ENCODE results near the gene VPS52.

The VPS52 gene

DNA sequence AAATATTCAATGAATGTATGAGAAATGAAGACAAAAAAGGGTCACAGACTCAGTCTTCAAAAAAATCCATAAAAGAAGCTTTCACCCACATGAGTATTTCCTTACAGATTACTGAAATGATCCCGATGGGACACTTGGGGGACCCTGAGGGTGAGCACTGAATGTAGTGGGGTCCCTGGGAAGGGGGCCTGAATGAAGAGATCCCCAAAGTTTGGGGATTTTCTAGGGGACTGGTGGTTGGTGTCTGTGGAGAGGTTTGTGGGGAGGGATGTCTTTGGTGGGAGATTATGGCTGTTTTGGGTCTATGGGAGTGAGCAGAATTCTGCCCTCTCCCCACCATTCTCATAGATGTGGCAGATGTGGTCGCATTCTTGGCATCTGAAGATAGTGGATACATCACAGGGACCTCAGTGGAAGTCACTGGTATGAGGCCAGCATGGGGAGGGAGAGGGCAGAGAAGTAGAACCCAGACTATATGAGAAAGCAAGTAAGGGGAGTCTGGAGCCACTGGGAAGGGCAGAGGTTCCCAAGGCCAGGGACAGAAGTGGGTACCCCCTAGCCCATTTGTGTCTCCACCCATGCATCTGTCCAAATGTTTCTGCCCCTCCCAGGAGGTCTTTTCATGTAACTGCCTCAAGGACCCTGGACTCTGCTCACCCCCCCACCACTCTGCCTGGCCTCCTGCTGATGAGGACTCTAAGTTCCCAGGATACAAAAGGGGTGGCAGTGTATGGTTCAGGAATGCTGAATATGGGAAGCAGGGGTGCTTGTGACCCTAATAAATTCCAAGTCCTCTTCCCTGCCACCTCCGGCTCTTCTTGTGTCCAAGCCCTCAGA, 65.4 kb downstream of the VPS52 start (continued):
- TF ChIP-seq ZNF626 (tag by site-specific recombination; IDR thresholded peaks at IDR 0.05), result no peak
- TF ChIP-seq, protein P1, sequence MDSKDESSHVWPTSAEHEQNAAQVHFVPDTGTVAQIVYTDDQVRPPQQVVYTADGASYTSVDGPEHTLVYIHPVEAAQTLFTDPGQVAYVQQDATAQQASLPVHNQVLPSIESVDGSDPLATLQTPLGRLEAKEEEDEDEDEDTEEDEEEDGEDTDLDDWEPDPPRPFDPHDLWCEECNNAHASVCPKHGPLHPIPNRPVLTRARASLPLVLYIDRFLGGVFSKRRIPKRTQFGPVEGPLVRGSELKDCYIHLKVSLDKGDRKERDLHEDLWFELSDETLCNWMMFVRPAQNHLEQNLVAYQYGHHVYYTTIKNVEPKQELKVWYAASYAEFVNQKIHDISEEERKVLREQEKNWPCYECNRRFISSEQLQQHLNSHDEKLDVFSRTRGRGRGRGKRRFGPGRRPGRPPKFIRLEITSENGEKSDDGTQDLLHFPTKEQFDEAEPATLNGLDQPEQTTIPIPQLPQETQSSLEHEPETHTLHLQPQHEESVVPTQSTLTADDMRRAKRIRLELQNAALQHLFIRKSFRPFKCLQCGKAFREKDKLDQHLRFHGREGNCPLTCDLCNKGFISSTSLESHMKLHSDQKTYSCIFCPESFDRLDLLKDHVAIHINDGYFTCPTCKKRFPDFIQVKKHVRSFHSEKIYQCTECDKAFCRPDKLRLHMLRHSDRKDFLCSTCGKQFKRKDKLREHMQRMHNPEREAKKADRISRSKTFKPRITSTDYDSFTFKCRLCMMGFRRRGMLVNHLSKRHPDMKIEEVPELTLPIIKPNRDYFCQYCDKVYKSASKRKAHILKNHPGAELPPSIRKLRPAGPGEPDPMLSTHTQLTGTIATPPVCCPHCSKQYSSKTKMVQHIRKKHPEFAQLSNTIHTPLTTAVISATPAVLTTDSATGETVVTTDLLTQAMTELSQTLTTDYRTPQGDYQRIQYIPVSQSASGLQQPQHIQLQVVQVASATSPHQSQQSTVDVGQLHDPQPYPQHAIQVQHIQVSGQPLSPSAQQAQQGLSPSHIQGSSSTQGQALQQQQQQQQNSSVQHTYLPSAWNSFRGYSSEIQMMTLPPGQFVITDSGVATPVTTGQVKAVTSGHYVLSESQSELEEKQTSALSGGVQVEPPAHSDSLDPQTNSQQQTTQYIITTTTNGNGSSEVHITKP (tag by site-specific recombination; IDR thresholded peaks at IDR 0.05), result peak; percentile 50; the same call in 1 of the 2 replicates
- no peak for TF ChIP-seq ZBTB44 (tag by site-specific recombination; IDR thresholded peaks at IDR 0.05)
- TF ChIP-seq ZNF514 (tag by site-specific recombination; IDR thresholded peaks at IDR 0.05), result no peak

DNA sequence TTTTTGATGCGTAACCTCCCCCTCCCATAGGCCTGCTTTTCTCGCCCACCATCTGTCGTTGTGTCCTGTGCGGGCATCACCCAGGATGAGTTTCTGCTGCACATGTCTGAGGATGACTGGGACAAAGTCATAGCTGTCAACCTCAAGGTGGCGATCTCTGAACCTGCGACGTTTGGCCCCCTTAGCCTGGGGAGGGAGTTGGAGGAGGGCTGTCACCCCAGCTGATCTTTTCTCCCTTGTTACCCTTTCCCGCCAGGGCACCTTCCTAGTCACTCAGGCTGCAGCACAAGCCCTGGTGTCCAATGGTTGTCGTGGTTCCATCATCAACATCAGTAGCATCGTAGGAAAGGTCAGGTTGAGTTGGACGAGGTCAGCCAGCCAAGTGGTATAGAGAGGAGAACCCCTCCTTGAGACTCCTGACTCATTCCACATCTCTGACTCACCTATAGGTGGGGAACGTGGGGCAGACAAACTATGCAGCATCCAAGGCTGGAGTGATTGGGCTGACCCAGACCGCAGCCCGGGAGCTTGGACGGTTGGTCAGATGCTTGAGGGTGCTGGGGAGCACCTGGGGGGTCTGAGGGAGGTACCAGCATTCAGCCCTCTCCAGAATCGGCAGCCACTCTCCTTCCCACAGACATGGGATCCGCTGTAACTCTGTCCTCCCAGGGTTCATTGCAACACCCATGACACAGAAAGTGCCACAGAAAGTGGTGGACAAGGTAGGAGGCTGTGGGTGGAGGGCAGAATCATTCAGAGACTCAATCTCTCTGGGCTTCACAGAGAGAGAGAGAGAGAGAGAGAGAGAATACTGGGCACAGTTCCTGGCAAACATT, 66.3 kb downstream of the VPS52 start:
- H3K9me3 ChIP-seq (ENCODE audit: control insufficient read depth, insufficient read depth, low read depth, low read length), result no peaks in the 10 kb centered on the region
- peaks cover 3 to 41% of the 10 kb centered on the region in 2 experiments for H3K36me3 ChIP-seq (ENCODE audit: control insufficient read depth in 2 of 2, insufficient read depth in 1 of 2, low read length in 2 of 2)
- H3K27ac ChIP-seq (ENCODE audit: extremely low read depth, low read depth, low read length), result peak overlapping the region; percentile 53; the same call in 1 of the 2 replicates
- peaks cover 22% of the 10 kb centered on the region for H3K4me1 ChIP-seq (ENCODE audit: control insufficient read depth, insufficient read depth, low read length)
- CTCF ChIA-PET, result interaction anchor here (0.6 to 2.1 kb wide), 7 partner anchors 8 to 74 kb away, joined by 3 to 19 read pairs (median 3); no protein-coding TSS in a partner anchor
- POLR2A ChIA-PET, result interaction anchor here (0.9 to 2.0 kb wide), 8 partner anchors 43 to 249 kb away, joined by 3 to 30 read pairs (median 6); partner anchors contain the start of genes B3GALT4, RPS18, VPS52 and ZBTB22
- H3K4me3 ChIP-seq (ENCODE audit: low read depth, low read length), result peak overlapping the region; percentile 72
- TF ChIP-seq ZNF76 (tag by site-specific recombination; IDR thresholded peaks at IDR 0.05; ENCODE audit: borderline replicate concordance, low read depth), result peak; percentile 51
- no peak; the same call in 1 of the 2 replicates for TF ChIP-seq ZNF24 (tag by site-specific recombination; IDR thresholded peaks at IDR 0.05)
- peak; percentile 87 for TF ChIP-seq ZBTB17 (tag by site-specific recombination; IDR thresholded peaks at IDR 0.05)
- TF ChIP-seq ZNF174 (tag by site-specific recombination; IDR thresholded peaks at IDR 0.05), result no peak
- TF ChIP-seq, protein P2, sequence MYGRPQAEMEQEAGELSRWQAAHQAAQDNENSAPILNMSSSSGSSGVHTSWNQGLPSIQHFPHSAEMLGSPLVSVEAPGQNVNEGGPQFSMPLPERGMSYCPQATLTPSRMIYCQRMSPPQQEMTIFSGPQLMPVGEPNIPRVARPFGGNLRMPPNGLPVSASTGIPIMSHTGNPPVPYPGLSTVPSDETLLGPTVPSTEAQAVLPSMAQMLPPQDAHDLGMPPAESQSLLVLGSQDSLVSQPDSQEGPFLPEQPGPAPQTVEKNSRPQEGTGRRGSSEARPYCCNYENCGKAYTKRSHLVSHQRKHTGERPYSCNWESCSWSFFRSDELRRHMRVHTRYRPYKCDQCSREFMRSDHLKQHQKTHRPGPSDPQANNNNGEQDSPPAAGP (tag by site-specific recombination; IDR thresholded peaks at IDR 0.05), result peak; percentile 42; the same call in 1 of the 2 replicates
- no peak for TF ChIP-seq ZNF211 (tag by site-specific recombination; IDR thresholded peaks at IDR 0.05; ENCODE audit: low read depth)
- TF ChIP-seq ZNF391 (tag by site-specific recombination; IDR thresholded peaks at IDR 0.05; ENCODE audit: borderline replicate concordance, low read depth), result peak; percentile 54; the same call in 1 of the 2 replicates
- peak; percentile 82 for TF ChIP-seq GLIS1 (tag by site-specific recombination; IDR thresholded peaks at IDR 0.05)
- TF ChIP-seq ZNF561 (tag by site-specific recombination; IDR thresholded peaks at IDR 0.05; ENCODE audit: borderline replicate concordance), result no peak
- no peak for TF ChIP-seq ZIC2 (tag by site-specific recombination; IDR thresholded peaks at IDR 0.05)
- TF ChIP-seq EGR2 (tag by site-specific recombination; IDR thresholded peaks at IDR 0.05; ENCODE audit: low read depth), result peak; percentile 82
- no peak for TF ChIP-seq REPIN1 (tag by site-specific recombination; IDR thresholded peaks at IDR 0.05; ENCODE audit: low read depth)
- TF ChIP-seq ZNF621 (tag by site-specific recombination; IDR thresholded peaks at IDR 0.05), result no peak
- TF ChIP-seq ZNF544 (tag by site-specific recombination; IDR thresholded peaks at IDR 0.05), result no peak
- peak; percentile 69 for TF ChIP-seq ZNF600 (tag by site-specific recombination; IDR thresholded peaks at IDR 0.05)
- peak; percentile 77 for TF ChIP-seq PRDM1 (tag by site-specific recombination; IDR thresholded peaks at IDR 0.05)
- TF ChIP-seq, protein P1 (tag by site-specific recombination; IDR thresholded peaks at IDR 0.05), result peak; percentile 62
- TF ChIP-seq ZNF596 (tag by site-specific recombination; IDR thresholded peaks at IDR 0.05), result peak; percentile 54
- TF ChIP-seq ZNF521 (tag by site-specific recombination; IDR thresholded peaks at IDR 0.05), result no peak
